K562 (cell line): Measurements from ENCODE around the gene KDF1. TPM values are rescaled to one million over a fixed set of nuclear protein-coding genes. Genes with fewer than 3 reads are reported as not detected.

Experiments
- ARID1B ChIP-seq: fragments of 450-650 bp; IDR thresholded peaks from 2 replicates; pipeline ENCODE4 v1.6.1; 2016; ENCODE audit warnings: antibody characterized with exemption, mild to moderate bottlenecking, inconsistent platforms
- ARID3B ChIP-seq: fragments of 250-450 bp; sonication (Bioruptor Pico); IDR thresholded peaks from 2 replicates; pipeline ENCODE4 v1.4.0; 2020; ENCODE audit warnings: borderline replicate concordance
- EWSR1 ChIP-seq: fragments of 450-650 bp; IDR thresholded peaks from 2 replicates; pipeline ENCODE4 v1.6.1; 2018; ENCODE audit warnings: borderline replicate concordance, mild to moderate bottlenecking, low read depth, moderate library complexity; ENCODE audit not compliant: partially characterized antibody
- FOXJ3 ChIP-seq: sonication (generic); formaldehyde crosslinking; IDR thresholded peaks from 2 replicates; pipeline ENCODE4 v1.4.0; 2020; ENCODE audit warnings: mild to moderate bottlenecking, missing genetic modification reagents
- MEF2A ChIP-seq: IDR thresholded peaks from 2 replicates; pipeline ENCODE4 v1.6.1; 2011; ENCODE audit warnings: low read depth, mild to moderate bottlenecking, low read length, moderate library complexity; ENCODE audit not compliant: control insufficient read depth
- MTF1 ChIP-seq: fragments of 250-450 bp; sonication (Bioruptor Pico); IDR thresholded peaks from 2 replicates; pipeline ENCODE4 v1.9.0; 2021; ENCODE audit warnings: moderate library complexity, mild to moderate bottlenecking, inconsistent platforms, borderline replicate concordance
- USF1 ChIP-seq: sonication (generic); formaldehyde crosslinking; IDR thresholded peaks from 2 replicates; pipeline ENCODE4 v1.9.0; 2022; ENCODE audit warnings: mild to moderate bottlenecking, missing genetic modification reagents
- ZNF174 ChIP-seq: fragments of 250-450 bp; sonication (Bioruptor Pico); IDR thresholded peaks from 2 replicates; pipeline ENCODE4 v1.4.0; 2020; ENCODE audit warnings: mild to moderate bottlenecking
- ZNF280A ChIP-seq: fragments of 450-650 bp; IDR thresholded peaks from 2 replicates; pipeline ENCODE4 v1.6.1; 2018; ENCODE audit warnings: mild to moderate bottlenecking, low read depth; ENCODE audit not compliant: partially characterized antibody
- polyA plus RNA-seq, 8 experiments: library from polyadenylated mRNA; depleted of rRNA in 4 of 8; stranded (reverse) in 5 of 8; unstranded in 3 of 8; fragments of >200 nt; fragmentation: Nextera tagmentation in 2 of 8; fragmentation: Illumina TruSeq in 1 of 8; extraction: Ambion mirVana in 2 of 8; extraction: Trizol in 1 of 8; gene quantifications; 2 replicates each; pipeline versions ENCODE4 v1.2.1 to v1.2.3, GENCODE V29; 2011 to 2014; ENCODE audit warnings: inconsistent platforms in 1 of 8, missing spikeins in 1 of 8
- total RNA-seq, 7 experiments: library from RNA; depleted of rRNA in 6 of 7; stranded (reverse); fragments of >200 nt in 6 of 7; fragmentation: Illumina TruSeq in 2 of 7; extraction: Trizol in 2 of 7; gene quantifications; 2 replicates each; pipeline versions ENCODE4 v1.2.1 to v1.2.3, GENCODE V29; 2011 to 2021; ENCODE audit warnings: low replicate concordance in 1 of 7
- TF ChIP-seq, protein P1 (sequence below): sonication (generic); formaldehyde crosslinking; IDR thresholded peaks from 2 replicates; pipeline ENCODE4 v1.8.1; 2023; ENCODE audit warnings: mild to moderate bottlenecking, missing genetic modification reagents
- TF ChIP-seq, protein P2 (sequence below): fragments of 250-450 bp; sonication (Bioruptor Pico); IDR thresholded peaks from 2 replicates; pipeline ENCODE4 v1.8.0; 2021; ENCODE audit warnings: moderate library complexity, mild to moderate bottlenecking, inconsistent platforms
- TF ChIP-seq, protein P3 (sequence below), 2 experiments: fragments of 150-350 bp in 1 of 2; IDR thresholded peaks; 2 replicates each; pipeline ENCODE4 v1.6.1; 2012 to 2016; ENCODE audit warnings: low read depth in 2 of 2, low read length in 2 of 2, mild to moderate bottlenecking in 1 of 2, moderate library complexity in 1 of 2

KDF1 gene
- total and polyA plus RNA-seq, 9 of the 15 experiments (the other 6 are each of a cell fraction or from before 2014, with no cell fraction given), result 0.38 to 1.9 (median 0.83) TPM

DNA sequence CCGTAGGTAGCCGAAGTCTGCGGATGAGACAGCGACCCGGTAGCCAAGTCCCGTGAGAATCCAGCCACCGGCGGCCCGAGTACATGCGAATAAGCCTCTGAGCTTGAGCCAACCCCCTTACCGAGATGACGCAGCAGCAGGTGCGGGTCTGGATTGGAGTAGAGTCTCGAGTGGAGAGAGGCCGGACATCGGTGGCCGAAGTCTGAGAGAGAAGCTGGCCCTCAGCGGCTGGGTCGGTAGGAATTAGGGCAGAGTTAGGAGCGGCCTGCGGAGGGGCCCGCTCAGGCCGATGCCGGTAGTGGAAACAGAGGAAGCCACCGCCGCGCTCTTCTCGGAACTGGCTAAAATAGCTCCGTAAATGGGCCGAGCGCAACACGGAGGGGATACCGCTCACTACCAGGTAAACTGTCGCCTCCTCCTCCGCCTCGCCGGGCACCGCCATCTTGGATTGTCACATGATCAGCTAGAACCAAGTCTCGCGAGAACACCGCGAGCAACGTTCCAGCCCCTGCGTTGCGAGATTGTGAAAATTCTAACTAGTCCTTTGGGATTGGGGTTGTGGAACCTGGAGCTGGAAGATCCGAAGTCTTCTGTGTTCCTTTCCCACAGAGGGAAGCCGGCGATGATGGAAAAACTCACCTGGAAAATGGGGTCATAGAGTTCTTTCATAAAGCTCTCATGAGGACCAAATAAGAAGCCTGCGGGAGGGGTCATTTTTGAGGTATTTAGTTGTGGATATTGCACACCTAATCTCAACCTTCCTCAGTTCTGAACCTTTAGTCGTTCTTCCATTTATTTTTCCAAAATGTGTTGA is 60.1 kb downstream of the KDF1 start, which contains the start of gene GPATCH3 (continued):
- peak; percentile 98 for TF ChIP-seq USF1
- TF ChIP-seq MTF1 (CRISPR knock-in tag), result no peak
- TF ChIP-seq ARID3B (CRISPR knock-in tag), result no peak
- TF ChIP-seq ZNF174, result no peak
- TF ChIP-seq ZNF280A, result no peak
- TF ChIP-seq, protein P1, sequence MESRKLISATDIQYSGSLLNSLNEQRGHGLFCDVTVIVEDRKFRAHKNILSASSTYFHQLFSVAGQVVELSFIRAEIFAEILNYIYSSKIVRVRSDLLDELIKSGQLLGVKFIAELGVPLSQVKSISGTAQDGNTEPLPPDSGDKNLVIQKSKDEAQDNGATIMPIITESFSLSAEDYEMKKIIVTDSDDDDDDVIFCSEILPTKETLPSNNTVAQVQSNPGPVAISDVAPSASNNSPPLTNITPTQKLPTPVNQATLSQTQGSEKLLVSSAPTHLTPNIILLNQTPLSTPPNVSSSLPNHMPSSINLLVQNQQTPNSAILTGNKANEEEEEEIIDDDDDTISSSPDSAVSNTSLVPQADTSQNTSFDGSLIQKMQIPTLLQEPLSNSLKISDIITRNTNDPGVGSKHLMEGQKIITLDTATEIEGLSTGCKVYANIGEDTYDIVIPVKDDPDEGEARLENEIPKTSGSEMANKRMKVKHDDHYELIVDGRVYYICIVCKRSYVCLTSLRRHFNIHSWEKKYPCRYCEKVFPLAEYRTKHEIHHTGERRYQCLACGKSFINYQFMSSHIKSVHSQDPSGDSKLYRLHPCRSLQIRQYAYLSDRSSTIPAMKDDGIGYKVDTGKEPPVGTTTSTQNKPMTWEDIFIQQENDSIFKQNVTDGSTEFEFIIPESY (CRISPR knock-in tag), result peak; percentile 37; the same call in 1 of the 2 replicates
- 0 out of 2 replicates have a peak, but pooled peaks have one; percentile 19 for TF ChIP-seq ARID1B
- TF ChIP-seq FOXJ3 (CRISPR knock-in tag), result no peak
- no peak for TF ChIP-seq MEF2A
- TF ChIP-seq EWSR1, result no peak
- TF ChIP-seq, protein P2, sequence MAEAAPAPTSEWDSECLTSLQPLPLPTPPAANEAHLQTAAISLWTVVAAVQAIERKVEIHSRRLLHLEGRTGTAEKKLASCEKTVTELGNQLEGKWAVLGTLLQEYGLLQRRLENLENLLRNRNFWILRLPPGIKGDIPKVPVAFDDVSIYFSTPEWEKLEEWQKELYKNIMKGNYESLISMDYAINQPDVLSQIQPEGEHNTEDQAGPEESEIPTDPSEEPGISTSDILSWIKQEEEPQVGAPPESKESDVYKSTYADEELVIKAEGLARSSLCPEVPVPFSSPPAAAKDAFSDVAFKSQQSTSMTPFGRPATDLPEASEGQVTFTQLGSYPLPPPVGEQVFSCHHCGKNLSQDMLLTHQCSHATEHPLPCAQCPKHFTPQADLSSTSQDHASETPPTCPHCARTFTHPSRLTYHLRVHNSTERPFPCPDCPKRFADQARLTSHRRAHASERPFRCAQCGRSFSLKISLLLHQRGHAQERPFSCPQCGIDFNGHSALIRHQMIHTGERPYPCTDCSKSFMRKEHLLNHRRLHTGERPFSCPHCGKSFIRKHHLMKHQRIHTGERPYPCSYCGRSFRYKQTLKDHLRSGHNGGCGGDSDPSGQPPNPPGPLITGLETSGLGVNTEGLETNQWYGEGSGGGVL (CRISPR knock-in tag), result no peak
- TF ChIP-seq, protein P3, sequence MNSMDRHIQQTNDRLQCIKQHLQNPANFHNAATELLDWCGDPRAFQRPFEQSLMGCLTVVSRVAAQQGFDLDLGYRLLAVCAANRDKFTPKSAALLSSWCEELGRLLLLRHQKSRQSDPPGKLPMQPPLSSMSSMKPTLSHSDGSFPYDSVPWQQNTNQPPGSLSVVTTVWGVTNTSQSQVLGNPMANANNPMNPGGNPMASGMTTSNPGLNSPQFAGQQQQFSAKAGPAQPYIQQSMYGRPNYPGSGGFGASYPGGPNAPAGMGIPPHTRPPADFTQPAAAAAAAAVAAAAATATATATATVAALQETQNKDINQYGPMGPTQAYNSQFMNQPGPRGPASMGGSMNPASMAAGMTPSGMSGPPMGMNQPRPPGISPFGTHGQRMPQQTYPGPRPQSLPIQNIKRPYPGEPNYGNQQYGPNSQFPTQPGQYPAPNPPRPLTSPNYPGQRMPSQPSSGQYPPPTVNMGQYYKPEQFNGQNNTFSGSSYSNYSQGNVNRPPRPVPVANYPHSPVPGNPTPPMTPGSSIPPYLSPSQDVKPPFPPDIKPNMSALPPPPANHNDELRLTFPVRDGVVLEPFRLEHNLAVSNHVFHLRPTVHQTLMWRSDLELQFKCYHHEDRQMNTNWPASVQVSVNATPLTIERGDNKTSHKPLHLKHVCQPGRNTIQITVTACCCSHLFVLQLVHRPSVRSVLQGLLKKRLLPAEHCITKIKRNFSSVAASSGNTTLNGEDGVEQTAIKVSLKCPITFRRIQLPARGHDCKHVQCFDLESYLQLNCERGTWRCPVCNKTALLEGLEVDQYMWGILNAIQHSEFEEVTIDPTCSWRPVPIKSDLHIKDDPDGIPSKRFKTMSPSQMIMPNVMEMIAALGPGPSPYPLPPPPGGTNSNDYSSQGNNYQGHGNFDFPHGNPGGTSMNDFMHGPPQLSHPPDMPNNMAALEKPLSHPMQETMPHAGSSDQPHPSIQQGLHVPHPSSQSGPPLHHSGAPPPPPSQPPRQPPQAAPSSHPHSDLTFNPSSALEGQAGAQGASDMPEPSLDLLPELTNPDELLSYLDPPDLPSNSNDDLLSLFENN (IDR thresholded peaks at IDR 0.05; ENCODE audit: low read depth in 2 of 2, low read length in 2 of 2), result peak in 1 of 2 experiments; percentile 47; a peak in 1 of 4 replicates
